ENCODE results near the gene PLCG1.

The PLCG1 gene

DNA sequence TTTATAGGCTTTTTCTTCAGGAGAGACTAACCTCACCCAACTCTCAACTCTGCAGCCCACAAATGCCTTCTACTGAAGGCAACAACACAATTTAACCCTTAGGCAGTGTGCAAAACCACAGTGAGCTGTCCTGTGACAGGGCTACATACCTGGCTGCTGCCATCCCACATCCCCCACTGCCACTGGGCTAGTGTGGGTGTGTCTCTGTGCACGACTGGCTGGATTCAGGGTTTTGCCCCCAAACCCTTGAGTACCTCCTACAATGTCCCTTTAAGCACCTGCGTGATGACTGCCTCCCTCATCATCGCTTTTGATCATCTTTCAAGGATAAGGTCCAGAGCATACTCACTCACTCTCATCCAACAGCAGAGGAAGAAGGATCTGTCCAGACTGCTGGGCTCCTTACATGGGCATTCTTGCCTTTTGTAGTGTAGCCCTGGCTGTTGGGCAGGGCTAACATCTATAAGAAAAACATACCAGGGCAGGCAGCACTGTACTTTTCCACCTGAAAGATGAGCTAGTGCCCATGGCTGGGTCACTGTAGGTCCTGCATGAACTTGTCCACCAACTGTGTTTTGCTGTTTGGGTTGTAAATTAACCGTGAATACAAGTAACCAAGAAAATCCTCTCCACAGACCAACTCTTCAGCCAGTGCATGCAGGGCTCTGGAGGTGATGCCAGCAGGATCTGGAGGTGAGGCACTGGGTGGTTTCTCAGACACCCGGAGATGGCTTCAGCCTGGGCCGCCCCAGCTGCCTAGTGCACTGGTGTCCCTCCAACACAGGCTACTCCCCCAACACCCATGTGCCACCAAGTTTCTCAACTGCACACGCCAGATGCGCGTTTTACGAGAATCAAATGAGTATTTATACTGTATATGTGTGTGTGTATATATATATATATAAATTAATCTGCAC, 45.2 kb downstream of the PLCG1 start:
- DNase-seq = no peak

GRCh38 chr20:41183391-41183790, 46.0 kb downstream of the PLCG1 start:
- no peak for DNase-seq

- no peak for DNase-seq
Measured at GRCh38 chr20:41183831-41184230, 46.5 kb downstream of the PLCG1 start.

GRCh38 chr20:41185013-41185757, 47.8 kb downstream of the PLCG1 start:
- DNase-seq = no peak

DNA sequence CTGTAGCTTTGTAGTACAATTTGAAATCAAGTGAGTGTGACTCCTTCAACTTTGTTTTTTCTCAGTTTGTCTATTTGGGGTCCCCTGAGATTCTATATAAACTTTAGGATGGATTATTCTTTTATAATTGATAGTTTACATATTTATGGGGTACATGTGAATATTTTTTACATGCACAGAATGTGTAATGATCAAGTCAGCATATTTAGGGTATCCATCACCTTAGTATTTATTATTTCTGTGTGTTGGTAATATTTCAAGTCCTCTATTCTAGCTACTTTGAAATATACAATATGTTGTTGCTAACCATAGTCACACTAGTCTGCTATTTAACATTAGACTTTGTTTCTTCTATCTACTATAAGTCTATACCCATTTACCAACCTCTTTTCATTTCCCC, 50.3 kb downstream of the PLCG1 start:
- no peak for DNase-seq

DNA sequence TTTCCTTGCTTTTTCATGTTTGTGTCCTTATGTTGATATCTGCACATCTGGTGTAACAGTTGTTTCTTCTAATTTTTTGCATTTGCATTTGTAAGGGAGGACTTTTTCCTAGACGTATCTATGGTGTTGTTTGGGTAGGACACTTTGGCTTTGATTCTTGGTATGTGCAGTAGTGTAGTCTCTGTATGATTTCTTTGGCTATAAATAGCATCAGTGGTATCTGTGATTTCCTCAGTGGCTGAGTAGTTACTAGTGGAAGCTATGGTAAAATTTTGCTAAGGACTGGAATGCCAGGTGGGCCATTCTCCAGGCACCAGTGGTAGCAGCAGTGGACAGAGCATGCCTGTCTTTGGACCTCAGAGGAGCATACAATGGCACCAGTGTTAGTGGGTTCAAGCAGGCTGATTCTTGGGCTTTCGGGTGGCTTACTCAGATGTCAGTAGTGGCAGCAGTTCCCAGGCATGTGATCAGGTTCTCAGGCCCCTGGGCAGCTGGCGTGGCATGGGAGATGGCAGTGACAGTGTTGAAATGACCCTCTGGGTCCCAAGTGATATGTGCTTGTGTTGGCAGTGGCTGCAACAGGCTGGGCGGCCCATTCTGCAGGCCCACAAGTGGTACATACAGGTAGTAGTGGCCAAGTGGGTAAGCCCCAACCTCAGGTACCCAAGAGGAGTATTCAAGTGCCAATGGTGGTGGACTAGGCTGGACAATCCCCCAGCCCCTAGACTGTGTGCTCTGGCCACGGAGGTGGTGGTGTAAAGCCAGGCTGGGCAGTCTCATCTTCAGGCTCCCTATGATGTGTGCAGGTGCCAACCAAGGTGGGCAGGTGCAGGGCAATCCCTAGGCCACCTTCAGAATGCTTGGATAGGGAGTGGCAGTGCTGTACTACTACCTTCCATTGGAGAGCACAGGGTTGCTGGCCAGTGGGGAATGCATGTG, 54.5 kb downstream of the PLCG1 start:
- DNase-seq = no peak

- no peak for DNase-seq
Measured at GRCh38 chr20:41192575-41192974, 55.2 kb downstream of the PLCG1 start.

GRCh38 chr20:41196653-41197225, 59.4 kb downstream of the PLCG1 start:
- DNase-seq = no peak

GRCh38 chr20:41198443-41198842, 61.1 kb downstream of the PLCG1 start:
- DNase-seq = no peak

DNA sequence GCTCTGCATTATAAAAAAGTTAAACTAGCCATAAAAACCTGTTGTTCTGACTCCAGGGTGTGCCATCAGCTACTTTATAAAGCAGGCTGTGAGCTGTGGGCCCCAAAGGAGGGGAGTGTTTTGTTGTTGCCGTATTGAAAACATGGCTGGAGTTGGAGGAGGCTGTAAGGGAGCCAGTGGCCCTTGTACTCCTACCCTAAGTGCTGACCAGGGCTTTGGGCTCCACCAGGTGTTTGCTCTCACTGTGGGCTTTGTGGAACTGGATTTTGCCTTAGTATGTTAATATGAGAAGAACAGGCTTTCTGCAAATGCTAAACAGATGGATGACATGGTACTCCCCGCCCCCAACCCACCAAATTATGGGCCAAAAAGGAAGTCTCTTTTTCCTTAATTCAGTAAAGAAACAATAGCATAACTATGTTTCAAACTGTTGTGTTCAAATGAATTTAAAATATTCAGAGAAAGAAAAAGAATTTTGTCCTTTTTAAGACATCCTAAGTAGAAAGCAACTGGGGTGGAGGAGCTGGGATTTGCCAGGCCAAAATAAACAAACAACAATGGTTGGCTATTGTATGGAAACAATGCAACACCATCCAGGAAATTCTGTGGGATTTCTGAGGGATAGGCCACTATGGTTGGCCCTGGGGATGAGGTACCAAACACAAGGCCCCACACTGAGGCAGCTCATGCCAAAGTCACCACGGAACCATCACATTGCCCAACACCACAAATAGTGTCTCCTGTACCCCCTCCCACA, 63.3 kb downstream of the PLCG1 start:
- DNase-seq = no peak

DNA sequence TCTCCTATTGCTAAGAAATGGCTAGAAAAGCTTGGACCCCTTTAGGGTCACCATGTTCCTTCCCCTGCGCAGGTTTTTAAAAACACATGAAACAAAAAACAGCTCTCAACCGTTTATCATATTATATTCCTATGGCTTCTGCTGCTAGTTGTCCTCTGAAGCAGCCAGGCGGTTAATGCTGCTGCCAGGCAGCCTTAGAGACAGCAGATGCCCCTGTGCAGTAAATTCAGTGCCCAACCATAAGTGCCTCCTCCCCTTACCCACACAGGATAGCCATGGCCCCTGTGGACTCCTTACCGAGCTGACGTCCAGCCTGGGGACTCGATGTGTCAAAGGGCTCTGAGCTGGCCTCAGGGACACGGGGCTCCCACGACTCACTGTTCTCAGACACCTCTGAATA, 64.4 kb downstream of the PLCG1 start:
- no peak for DNase-seq

DNA sequence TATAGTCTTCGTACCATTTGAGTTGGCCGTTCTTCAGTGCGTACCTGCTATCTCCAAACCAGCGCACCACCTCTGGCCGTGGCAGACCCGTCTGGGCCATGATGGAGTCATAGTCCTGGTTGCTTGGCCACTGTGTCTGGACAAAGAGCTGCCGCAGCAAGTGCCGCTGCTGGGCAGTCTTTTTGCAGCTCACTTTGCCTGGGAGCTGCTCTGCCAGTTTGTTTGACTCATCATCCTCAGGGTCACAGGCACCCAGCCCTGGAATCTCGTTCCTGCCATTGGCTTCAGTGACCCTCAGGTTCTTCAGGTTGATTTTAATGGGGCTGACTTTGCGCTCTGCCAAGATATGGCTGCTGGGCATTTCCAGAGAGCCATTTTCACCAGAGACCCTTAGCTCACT, 65.1 kb downstream of the PLCG1 start:
- DNase-seq = no peak

DNA sequence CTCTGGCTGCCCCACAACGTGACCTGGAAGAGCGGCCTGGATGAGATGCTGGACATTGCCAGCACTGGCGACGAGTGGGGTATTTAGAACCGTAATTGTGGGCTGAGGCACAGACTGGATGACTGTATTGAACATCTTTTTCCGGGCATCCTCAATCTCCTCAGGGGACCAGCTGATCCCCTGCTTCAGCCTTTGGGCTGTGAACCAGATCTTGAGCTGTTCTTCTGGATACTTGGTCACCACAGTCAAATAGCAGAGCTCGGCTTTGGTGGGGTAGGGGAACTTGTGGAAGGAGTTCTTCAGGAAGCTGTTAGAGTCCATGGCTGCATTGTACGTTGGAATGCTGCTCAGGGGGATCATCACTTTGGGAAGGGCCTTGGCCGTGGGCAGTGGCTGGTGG, 66.3 kb downstream of the PLCG1 start:
- no peak for DNase-seq

DNA sequence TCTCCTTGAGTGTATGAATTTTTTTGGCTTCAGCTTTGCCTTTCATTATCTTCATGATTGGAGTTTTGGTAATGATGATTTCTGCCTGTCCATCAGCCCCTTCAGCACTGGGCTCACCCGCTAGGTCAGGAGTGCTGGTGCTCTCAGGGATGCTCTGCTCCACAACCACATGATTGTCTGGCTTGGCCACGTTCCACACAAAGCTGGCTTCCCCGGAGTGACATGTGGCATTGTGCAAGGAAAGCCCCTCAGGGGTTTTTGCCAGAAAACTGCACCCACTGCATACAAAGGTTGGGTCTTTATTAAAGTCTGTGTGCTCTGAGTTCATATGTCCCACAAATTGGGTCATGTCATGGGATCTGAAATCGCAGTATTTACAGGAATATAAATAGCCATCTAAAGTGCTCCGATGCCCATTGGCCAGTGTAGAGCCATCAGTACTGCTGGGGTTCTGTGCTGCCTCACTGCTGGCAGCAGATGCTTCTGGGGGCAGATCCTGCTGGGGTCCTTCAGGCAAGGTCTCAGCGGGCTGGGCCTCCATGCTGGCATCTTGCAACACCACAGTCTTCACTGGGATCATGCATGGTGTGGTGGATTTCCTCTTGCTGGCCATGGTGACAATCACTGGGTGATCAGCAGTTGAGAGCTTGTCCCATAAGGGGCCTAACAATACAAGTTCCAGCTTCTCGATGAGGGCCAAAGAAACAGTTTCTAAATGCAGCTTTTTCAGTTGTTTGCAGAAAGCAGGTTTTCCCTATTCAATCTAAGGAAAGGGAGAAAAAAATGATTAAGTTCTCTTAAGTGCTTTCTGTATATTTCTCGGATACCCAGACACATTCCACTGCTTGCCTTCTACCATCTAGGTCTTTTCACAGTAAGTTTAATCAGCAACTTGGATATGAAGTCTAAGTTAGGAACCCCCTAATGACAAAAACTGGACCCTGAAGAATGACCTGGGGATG, 67.2 kb downstream of the PLCG1 start:
- DNase-seq = no peak

DNA sequence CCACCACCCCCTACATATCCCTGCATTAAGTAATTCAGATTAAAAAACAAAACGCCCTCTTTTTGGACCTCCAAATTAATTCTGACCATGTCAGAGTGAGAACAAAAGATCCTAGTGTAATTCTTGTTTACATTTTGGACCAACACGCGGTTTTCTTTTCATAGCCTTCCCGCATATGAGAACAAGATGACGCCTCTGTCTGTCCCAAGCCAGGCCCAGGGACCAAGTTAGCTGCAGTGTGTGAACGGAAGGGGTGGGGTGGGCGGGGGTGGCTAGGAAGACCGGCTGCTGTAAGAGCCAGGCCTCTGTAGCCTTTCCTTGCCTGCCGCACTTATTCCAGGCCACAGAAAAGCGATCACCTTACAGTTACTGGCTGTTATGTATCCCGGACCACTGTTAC, 68.0 kb downstream of the PLCG1 start:
- no peak for DNase-seq

DNA sequence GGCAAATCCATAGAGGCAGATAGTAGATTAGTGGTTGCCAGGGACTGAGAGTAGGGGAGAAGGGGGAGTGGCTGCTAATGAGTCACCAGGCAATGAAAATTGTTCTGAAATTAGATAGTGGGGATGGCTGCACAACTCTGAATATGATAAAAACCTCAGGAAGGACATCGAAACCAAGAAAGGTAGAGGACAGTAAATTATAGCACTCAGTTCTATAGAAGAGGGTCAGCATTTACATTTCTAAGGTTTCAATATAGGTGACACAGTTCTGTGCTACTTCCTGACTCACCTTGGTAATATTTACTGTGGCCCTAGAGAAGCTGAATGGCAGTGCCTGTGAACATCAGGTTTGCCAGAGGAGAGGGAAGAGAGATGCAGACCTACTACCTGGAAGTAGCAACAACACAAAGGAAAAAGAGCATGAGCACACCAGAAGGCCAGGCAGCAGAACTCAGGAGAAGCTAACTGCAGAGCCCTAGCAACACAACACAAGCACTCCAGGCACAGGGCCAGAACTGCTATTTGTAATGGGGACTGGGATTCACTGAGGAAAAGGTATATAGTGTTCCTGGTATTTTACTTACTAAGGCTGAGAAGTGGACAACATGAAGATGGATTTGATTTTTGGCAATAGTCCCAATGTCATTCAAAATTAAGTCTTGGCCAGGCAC, 75.9 kb downstream of the PLCG1 start:
- DNase-seq = no peak

DNA sequence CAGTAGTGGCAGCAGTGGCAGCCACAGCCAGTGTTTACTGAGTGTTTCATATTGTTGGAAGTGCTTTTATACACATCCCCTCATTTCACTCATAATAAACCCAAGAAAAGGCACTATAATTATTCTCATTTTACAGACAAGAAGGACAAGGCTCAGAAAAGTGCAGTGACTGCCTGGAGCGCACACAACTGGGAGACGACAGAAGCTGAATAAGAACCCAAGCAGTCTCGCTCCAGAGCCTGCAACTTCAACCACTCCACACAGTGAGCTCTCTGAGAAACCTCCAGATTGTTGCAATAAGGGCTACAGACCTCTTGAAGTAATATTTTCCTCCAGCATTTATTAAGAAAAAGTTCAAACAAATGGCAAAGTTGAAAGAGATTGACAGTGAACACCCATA, 76.9 kb downstream of the PLCG1 start:
- no peak for DNase-seq

DNA sequence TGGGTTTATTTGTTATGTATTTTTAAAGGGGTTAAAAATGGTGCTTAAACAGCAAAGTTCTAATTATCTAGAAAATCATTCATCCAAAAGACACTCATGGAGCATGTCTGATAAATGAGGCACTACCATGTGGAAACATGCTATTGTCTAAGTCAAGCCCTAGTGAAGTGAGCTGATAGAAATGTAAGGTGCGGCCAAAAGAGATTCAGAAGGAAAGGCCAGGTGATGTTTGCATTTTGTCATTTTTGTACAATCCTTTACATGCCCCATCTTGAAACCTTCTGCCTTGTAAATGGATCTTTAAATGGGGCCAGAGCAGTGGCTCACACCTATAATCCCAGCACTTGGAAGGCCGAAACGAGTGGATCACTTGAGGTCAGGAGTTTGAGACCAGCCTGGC, 77.3 kb downstream of the PLCG1 start:
- no peak for DNase-seq

GRCh38 chr20:41217422-41217821, 80.1 kb downstream of the PLCG1 start:
- DNase-seq = no peak

DNA sequence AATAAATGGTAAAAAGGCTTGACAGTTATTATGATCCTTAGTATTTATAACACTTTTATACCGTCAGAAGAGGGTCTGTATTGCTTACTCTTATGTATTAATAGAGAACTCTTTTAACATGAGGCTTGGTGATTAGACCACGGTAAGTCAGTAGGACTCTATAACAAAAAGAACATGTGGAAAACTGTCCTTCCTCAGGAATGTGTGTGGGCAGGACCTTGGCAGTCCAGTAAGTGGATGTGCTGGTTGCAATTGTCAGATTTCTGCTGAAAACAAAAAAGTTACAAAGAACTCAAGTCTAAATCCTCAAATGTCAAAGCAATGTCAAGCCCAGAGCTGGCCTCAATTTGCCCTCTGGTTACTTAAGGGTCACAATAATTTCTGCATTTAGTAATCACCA, 81.1 kb downstream of the PLCG1 start:
- DNase-seq = no peak

Measured in inflammatory macrophage treated with lipopolysaccharide for 1 hour (primary cell).